Loucy (cell line): ENCODE data around the gene PKNOX2.

Experiments used
- H2AFZ ChIP-seq: fragments of 200-600 bp; sonication (generic); 2 replicates; pipeline ENCODE4 v1.6.0; 2016; ENCODE audit warnings: antibody characterized with exemption, mild to moderate bottlenecking, low read length, moderate library complexity
- H3F3A ChIP-seq: fragments of 200-600 bp; 2 replicates; pipeline ENCODE4 v1.6.0; 2016; ENCODE audit warnings: antibody characterized with exemption, low read depth, mild to moderate bottlenecking
- H3K27me3 ChIP-seq: fragments of 200-600 bp; sonication (generic); 2 replicates; pipeline ENCODE4 v1.6.1; 2014; ENCODE audit warnings: low read length, mild to moderate bottlenecking; ENCODE audit not compliant: insufficient read depth, poor library complexity, severe bottlenecking
- H3K36me3 ChIP-seq: fragments of 200-600 bp; sonication (generic); 2 replicates; pipeline ENCODE4 v1.6.1; 2016; ENCODE audit warnings: low read length; ENCODE audit not compliant: insufficient read depth
- H3K4me1 ChIP-seq: fragments of 200-600 bp; sonication (generic); 2 replicates; pipeline ENCODE4 v1.5.1; 2014; ENCODE audit warnings: low read length, mild to moderate bottlenecking; ENCODE audit not compliant: insufficient read depth, poor library complexity, severe bottlenecking
- H3K4me2 ChIP-seq: fragments of 200-600 bp; sonication (generic); 2 replicates; pipeline ENCODE4 v1.6.0; 2014; ENCODE audit warnings: antibody characterized with exemption, low read length, low read depth, mild to moderate bottlenecking; ENCODE audit not compliant: poor library complexity, severe bottlenecking
- H3K4me3 ChIP-seq: fragments of 200-600 bp; sonication (generic); 2 replicates; pipeline ENCODE4 v1.5.1; 2014; ENCODE audit warnings: low read length, mild to moderate bottlenecking, mixed read lengths; ENCODE audit not compliant: poor library complexity, severe bottlenecking
- H3K79me2 ChIP-seq: fragments of 200-600 bp; sonication (generic); 2 replicates; pipeline ENCODE4 v1.6.1; 2014; ENCODE audit warnings: low read length; ENCODE audit not compliant: insufficient read depth
- H3K9ac ChIP-seq: fragments of 200-600 bp; sonication (generic); 2 replicates; pipeline ENCODE4 v1.6.0; 2014; ENCODE audit warnings: mild to moderate bottlenecking, low read depth, low read length, moderate library complexity; ENCODE audit not compliant: poor library complexity, severe bottlenecking
- H3K9me2 ChIP-seq: fragments of 200-600 bp; sonication (generic); replicated peaks from 2 replicates; pipeline ENCODE4 v1.6.1; 2016; ENCODE audit warnings: low read depth, low read length, mixed read lengths
- H3K9me3 ChIP-seq: fragments of 200-600 bp; sonication (generic); 2 replicates; pipeline ENCODE4 v1.6.1; 2014; ENCODE audit warnings: mild to moderate bottlenecking, antibody characterized with exemption, low read length, low read depth; ENCODE audit not compliant: insufficient read depth
- H4K20me1 ChIP-seq: fragments of 200-600 bp; sonication (generic); 2 replicates; pipeline ENCODE4 v1.6.0; 2014; ENCODE audit warnings: antibody characterized with exemption, low read length, mild to moderate bottlenecking; ENCODE audit not compliant: insufficient read depth, poor library complexity, severe bottlenecking
- CTCF ChIP-seq: fragments of 200-600 bp; sonication (generic); conservative IDR thresholded peaks from 2 replicates; pipeline ENCODE4 v1.5.1; 2014; ENCODE audit warnings: mild to moderate bottlenecking, antibody characterized with exemption, low read length
- EZH2phosphoT487 ChIP-seq: fragments of 200-600 bp; IDR thresholded peaks from 2 replicates; pipeline ENCODE4 v1.6.1; 2018; ENCODE audit warnings: antibody characterized with exemption, mild to moderate bottlenecking, moderate library complexity, borderline replicate concordance

PKNOX2 gene

GRCh38 chr11:125293596-125293995, 129.0 kb downstream of the PKNOX2 start:
- H3K9me2 ChIP-seq = no peaks in the 10 kb centered on the region
- H3F3A ChIP-seq = no peaks in the 10 kb centered on the region
- H3K4me2 ChIP-seq = no peak overlapping the region
- no peaks in the 10 kb centered on the region for H3K4me1 ChIP-seq
- no peaks in the 10 kb centered on the region for H4K20me1 ChIP-seq
- H3K79me2 ChIP-seq = no peaks in the 10 kb centered on the region
- H2AFZ ChIP-seq = no peak overlapping the region
- no peak for TF ChIP-seq EZH2phosphoT487
- no peak for TF ChIP-seq CTCF
- H3K27me3 ChIP-seq = no peaks in the 10 kb centered on the region
- H3K9me3 ChIP-seq = no peaks in the 10 kb centered on the region
- H3K9ac ChIP-seq = no peak overlapping the region
- no peak overlapping the region for H3K4me3 ChIP-seq
- H3K36me3 ChIP-seq = no peaks in the 10 kb centered on the region

- no peaks in the 10 kb centered on the region for H4K20me1 ChIP-seq
- H3K4me1 ChIP-seq = peaks cover 2% of the 10 kb centered on the region
- no peaks in the 10 kb centered on the region for H3K9me2 ChIP-seq
- H3K4me2 ChIP-seq = no peak overlapping the region
- no peaks in the 10 kb centered on the region for H3K9me3 ChIP-seq
- no peak overlapping the region for H2AFZ ChIP-seq
- H3K27me3 ChIP-seq = no peaks in the 10 kb centered on the region
- TF ChIP-seq EZH2phosphoT487 (no peak), CTCF (no peak)
- H3K79me2 ChIP-seq = no peaks in the 10 kb centered on the region
- no peak overlapping the region for H3K9ac ChIP-seq
- H3F3A ChIP-seq = no peaks in the 10 kb centered on the region
- H3K36me3 ChIP-seq = no peaks in the 10 kb centered on the region
- H3K4me3 ChIP-seq = no peak overlapping the region
These were observed 131.4 kb downstream of the PKNOX2 start for GRCh38 chr11:125295931-125296330.

GRCh38 chr11:125297346-125297915, 132.9 kb downstream of the PKNOX2 start:
- TF ChIP-seq CTCF = no peak
- Histone ChIP-seq H2AFZ (no peak overlapping the region), H3K9me2 (no peaks in the 10 kb centered on the region), H3K36me3 (no peaks in the 10 kb centered on the region), H3K27me3 (no peaks in the 10 kb centered on the region), H3K9me3 (no peaks in the 10 kb centered on the region), H3K4me3 (no peak overlapping the region), H3K4me2 (no peak overlapping the region), H3K4me1 (peaks cover 3% of the 10 kb centered on the region), H4K20me1 (no peaks in the 10 kb centered on the region), H3K79me2 (no peaks in the 10 kb centered on the region), H3F3A (no peaks in the 10 kb centered on the region), H3K9ac (no peak overlapping the region)
